Measurements from ENCODE around the gene CCR6. TPM values are rescaled to one million over a fixed set of nuclear protein-coding genes. Genes with fewer than 3 reads are reported as not detected.
"Not testable (repeated sequence)": the region's sequence is repeated elsewhere in the genome, so short reads cannot be mapped to it uniquely, and the experiment has no call there.

CCR6 gene
- total and polyA plus RNA-seq, 7 donors = 0.46 to 7.7 TPM; not detected in 5

DNA sequence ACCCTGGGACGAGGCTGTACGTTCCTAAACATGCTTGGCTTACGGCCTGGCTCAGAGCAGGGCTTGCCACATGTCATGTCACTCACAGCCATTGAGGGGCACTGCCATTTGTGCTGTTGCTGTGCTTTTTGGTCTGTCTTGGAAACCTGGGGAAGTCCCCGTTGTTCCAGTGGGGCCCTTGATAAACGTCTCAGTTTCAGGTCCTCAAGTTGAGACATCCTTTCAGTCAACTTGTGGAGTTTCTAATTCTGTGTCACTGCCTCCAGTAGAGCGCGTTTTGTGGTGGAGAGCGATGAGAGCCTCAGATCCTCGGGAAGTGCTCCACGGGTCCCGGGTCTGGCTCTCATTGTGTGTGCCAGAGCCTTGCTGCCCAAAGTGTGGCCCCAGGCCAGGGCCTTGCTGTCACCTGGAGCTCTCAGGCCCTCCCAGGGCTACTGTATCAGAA lies 43.0 kb upstream of the CCR6 start:
- H3K27me3 ChIP-seq = no peaks in the 10 kb centered on the region

DNA sequence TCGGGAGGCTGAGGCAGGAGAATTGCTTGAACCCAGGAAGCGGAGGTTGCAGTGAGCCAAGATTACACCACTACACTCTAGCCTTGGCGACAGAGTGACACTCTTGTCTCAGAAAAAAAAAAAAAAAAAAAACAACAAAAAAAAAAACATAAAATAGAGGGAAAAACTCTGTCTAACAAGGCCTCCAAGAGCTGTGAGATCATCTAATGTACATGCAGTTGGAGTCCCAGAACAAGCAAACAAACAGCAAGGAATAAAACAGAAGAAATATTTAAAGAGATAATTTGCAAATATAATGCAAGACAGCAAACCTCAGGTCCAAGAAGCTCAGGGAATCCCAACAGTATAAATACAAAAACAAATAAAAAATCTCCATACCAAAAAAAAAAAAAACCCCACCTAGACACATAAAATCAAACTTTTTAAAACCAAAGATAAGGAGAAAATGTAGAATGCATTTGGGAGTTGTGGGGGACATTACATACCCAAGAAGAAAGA lies 35.0 kb upstream of the CCR6 start:
- 91 to 92% methylated on average over 3 of the region's 3 CpGs for WGBS, 2 donors
- H3K4me1 ChIP-seq = peaks cover 0 to 3% (median 0%) of the 10 kb centered on the region in 4 donors
- no peaks in the 10 kb centered on the region for H3K9me3 ChIP-seq
- no peak overlapping the region for H3K27ac ChIP-seq
- intact Hi-C loops (cut with DNase I) = no loop called here
- TF ChIP-seq EP300 (IDR thresholded peaks at IDR 0.05) = no peak
- TF ChIP-seq POLR2A (IDR thresholded peaks at IDR 0.05) = no peak
- no peak for TF ChIP-seq POLR2AphosphoS5 (IDR thresholded peaks at IDR 0.05)
- TF ChIP-seq CTCF (IDR thresholded peaks at IDR 0.05) = no peak
- no peak for DNase-seq
- H3K4me3 ChIP-seq = no peak overlapping the region
- no peaks in the 10 kb centered on the region for H3K27me3 ChIP-seq
- no peaks in the 10 kb centered on the region for H3K36me3 ChIP-seq

More for the DNA sequence above, 43.0 kb upstream of the CCR6 start:
- 65 to 85% methylated on average over 11 of the region's 11 CpGs for WGBS, 2 donors
- no peak overlapping the region for H3K4me3 ChIP-seq
- H3K36me3 ChIP-seq = no peaks in the 10 kb centered on the region
- H3K9me3 ChIP-seq = no peaks in the 10 kb centered on the region
- H3K4me1 ChIP-seq = no peaks in the 10 kb centered on the region
- DNase-seq = no peak
- H3K27ac ChIP-seq = no peak overlapping the region
- TF ChIP-seq POLR2A (IDR thresholded peaks at IDR 0.05) (no peak), POLR2AphosphoS5 (IDR thresholded peaks at IDR 0.05) (no peak), EP300 (IDR thresholded peaks at IDR 0.05) (no peak), CTCF (IDR thresholded peaks at IDR 0.05) (no peak)
- intact Hi-C loops (cut with DNase I) = no loop called here

DNA sequence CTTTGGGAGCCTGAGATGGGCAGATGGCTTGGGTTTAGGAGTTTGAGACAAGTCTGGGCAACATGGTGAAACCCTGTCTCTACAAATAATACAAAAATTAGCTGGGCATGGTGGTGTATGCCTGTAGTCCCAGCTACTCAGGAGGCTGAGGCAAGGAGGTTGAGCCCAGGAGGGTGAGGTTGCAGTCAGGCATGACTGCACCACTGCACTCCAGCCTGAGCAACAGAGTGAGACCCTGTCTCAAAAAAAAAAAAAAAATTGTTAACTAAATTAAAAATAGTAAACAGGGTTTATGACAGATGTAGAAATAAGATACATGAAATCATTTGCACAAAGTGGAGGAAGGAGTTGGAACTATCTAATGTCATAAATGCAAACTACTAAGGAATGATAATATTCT lies 34.2 kb upstream of the CCR6 start:
- H3K27me3 ChIP-seq; DNase-seq; H3K4me1 ChIP-seq; intact Hi-C loops (cut with DNase I); H3K9me3 ChIP-seq; H3K36me3 ChIP-seq; H3K4me3 ChIP-seq; H3K27ac ChIP-seq: not testable (repeated sequence)

DNA sequence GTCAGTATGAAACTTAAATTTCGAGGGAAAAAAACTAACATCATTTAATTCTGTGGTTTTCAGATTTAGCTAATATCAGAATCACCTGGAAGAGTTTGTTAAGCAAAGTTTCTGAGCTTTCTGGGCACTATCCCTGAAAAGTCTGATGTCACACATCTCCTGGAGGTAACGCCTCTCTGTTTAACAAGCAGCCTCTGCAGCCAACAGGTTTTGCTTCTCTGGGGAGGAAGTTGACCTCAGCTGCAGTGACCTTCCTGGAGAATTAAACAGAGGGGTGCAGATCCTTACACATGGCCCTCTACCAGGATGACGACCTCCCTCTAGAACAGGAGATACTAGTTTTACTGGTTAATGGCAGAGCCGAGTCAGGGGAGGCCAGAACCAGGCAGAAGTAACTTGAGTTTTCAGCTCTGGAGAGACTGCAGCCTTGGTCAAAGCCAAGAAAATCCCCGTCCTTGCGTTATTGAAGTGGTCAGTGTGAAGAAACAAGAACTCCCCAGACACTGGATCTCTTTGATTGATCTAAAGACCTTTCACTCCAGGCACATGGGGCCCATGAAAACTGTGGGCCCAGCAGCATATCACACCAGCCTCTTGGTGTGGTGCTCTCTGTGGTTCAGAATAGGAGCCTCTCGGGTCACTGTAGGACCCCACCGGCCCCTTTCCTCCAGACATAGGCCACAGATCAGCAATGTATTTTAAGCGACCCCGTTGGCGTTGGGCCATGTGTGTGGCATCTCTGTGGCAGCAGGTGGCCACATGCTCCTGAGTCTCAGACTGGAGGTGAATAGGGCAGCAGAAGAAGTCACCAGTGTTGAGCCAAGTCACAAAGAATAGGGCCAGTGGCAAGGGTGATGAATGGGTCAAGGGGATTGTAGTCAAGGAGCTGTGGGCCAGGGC lies 33.4 kb upstream of the CCR6 start:
- no peak for DNase-seq
- no peaks in the 10 kb centered on the region for H3K36me3 ChIP-seq
- no peaks in the 10 kb centered on the region for H3K27me3 ChIP-seq
- no peaks in the 10 kb centered on the region for H3K9me3 ChIP-seq
- intact Hi-C loops (cut with DNase I) = no loop called here
- H3K4me3 ChIP-seq = no peak overlapping the region
- H3K4me1 ChIP-seq = peaks cover 0 to 3% (median 0%) of the 10 kb centered on the region in 4 donors
- H3K27ac ChIP-seq = no peak overlapping the region
- WGBS, 2 donors = 78 to 86% methylated on average over 11 of the region's 11 CpGs
- TF ChIP-seq EP300 (IDR thresholded peaks at IDR 0.05) (no peak), POLR2AphosphoS5 (IDR thresholded peaks at IDR 0.05) (no peak), POLR2A (IDR thresholded peaks at IDR 0.05) (no peak), CTCF (IDR thresholded peaks at IDR 0.05) (no peak)

DNA sequence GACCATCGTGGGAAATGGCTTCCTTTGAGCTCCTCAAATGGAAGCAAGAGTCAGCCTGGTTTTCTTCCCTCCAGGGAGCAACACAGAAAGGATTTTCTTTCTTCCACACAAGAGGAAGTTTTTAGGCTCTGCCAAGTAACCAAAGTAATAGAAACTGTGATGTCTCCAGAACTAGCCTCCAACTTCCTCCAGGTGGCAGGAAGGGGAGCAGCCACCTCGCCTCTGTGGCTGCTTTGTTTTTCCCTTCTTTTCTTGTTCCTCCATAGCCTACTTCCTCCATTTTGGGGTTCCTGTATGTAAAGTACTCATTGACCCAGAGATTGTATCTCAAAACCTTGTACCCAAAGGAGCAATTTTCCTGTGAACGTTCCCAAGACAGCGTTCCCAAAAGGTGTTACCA lies 32.7 kb upstream of the CCR6 start:
- 73 to 82% methylated on average over 4 of the region's 4 CpGs for WGBS, 2 donors
- Histone ChIP-seq H3K27me3 (no peaks in the 10 kb centered on the region), H3K9me3 (no peaks in the 10 kb centered on the region), H3K4me3 (no peak overlapping the region), H3K27ac (no peak overlapping the region), H3K36me3 (no peaks in the 10 kb centered on the region), H3K4me1 (peaks cover 0 to 3% (median 0%) of the 10 kb centered on the region in 4 donors)
- no peak for DNase-seq
- intact Hi-C loops (cut with DNase I) = no loop called here
- TF ChIP-seq POLR2A (IDR thresholded peaks at IDR 0.05) = no peak
- no peak for TF ChIP-seq EP300 (IDR thresholded peaks at IDR 0.05)
- TF ChIP-seq CTCF (IDR thresholded peaks at IDR 0.05) = no peak
- TF ChIP-seq POLR2AphosphoS5 (IDR thresholded peaks at IDR 0.05) = no peak

Measured in sigmoid colon (tissue), 7 donors.